H1 (cell line): ENCODE data around the gene ICAM5. TPM values are rescaled to one million over a fixed set of nuclear protein-coding genes. Genes with fewer than 3 reads are reported as not detected.

ENCODE experiments used
- CTCF ChIA-PET: fragments of 300-600 bp; sonication (Branson Sonifier 250); formaldehyde crosslinking; loops from one replicate; lab custom pipeline; 2021; ENCODE audit not compliant: partially characterized antibody; lab: Charles Lee
- POLR2A ChIA-PET: fragments of 300-600 bp; sonication (Branson Sonifier 250); formaldehyde crosslinking; loops from one replicate; lab custom pipeline; 2021; ENCODE audit warnings: inconsistent platforms; ENCODE audit not compliant: partially characterized antibody; lab: Charles Lee
- DNase-seq, 2 experiments: peaks; one replicate each; pipeline versions ENCODE4 v3.0.0 to v3.0.0-alpha.2; 2010 to 2022; ENCODE audit warnings: low spot score in 2 of 2, low read depth in 1 of 2, mixed read lengths in 1 of 2
- FAIRE-seq: peaks from 2 replicates; lab custom pipeline; 2011; peaks lifted over from hg19 to GRCh38; lab: Jason Lieb, UNC
- H2AFZ ChIP-seq: 2 replicates; pipeline ENCODE4 v1.8.1; 2012; ENCODE audit warnings: low read length, inconsistent platforms
- H2AK5ac ChIP-seq: 2 replicates; pipeline ENCODE4 v1.6.1; 2013; ENCODE audit warnings: low read depth, low read length
- H2BK120ac ChIP-seq: replicated peaks from 2 replicates; pipeline ENCODE3; 2013; ENCODE audit warnings: low read depth, low read length, inconsistent platforms
- H2BK12ac ChIP-seq: 2 replicates; pipeline ENCODE4 v1.6.1; 2013; ENCODE audit warnings: low read depth, low read length
- H2BK15ac ChIP-seq: 2 replicates; pipeline ENCODE4 v1.6.1; 2013; ENCODE audit warnings: low read length
- H2BK20ac ChIP-seq: 2 replicates; pipeline ENCODE4 v1.6.1; 2013; ENCODE audit warnings: low read length
- H2BK5ac ChIP-seq: 2 replicates; pipeline ENCODE4 v1.6.1; 2013; ENCODE audit warnings: low read depth, low read length
- H3K14ac ChIP-seq: 2 replicates; pipeline ENCODE4 v1.6.1; 2013; ENCODE audit warnings: inconsistent platforms; ENCODE audit not compliant: insufficient read length
- H3K18ac ChIP-seq: 2 replicates; pipeline ENCODE4 v1.6.1; 2013; ENCODE audit warnings: low read length; ENCODE audit errors: extremely low read depth
- H3K23ac ChIP-seq: 2 replicates; pipeline ENCODE4 v1.6.1; 2013; ENCODE audit warnings: inconsistent platforms; ENCODE audit not compliant: insufficient read length
- H3K23me2 ChIP-seq: 2 replicates; pipeline ENCODE4 v1.6.1; 2013; ENCODE audit warnings: low read depth, low read length
- H3K27ac ChIP-seq: 2 replicates; pipeline ENCODE4 v1.6.1; 2011; ENCODE audit warnings: low read depth, low read length, inconsistent platforms
- H3K27me3 ChIP-seq, 4 experiments: replicated peaks in 1 of 4; 1 replicate in 1 of 4; 2 replicates in 3 of 4; pipeline versions ENCODE4 v1.6.1 to v1.8.1; 2011 to 2013; ENCODE audit warnings: low read length in 3 of 4, mild to moderate bottlenecking in 3 of 4, inconsistent platforms in 2 of 4, mixed read lengths in 2 of 4, moderate library complexity in 1 of 4; ENCODE audit not compliant: control insufficient read depth in 3 of 4, insufficient read depth in 3 of 4; ENCODE audit errors: extremely low read depth in 1 of 4
- H3K36me3 ChIP-seq, 4 experiments: 2 replicates each; pipeline versions ENCODE4 v1.6.1 to v1.8.1; 2011 to 2013; ENCODE audit warnings: mild to moderate bottlenecking in 4 of 4, low read length in 3 of 4, moderate library complexity in 2 of 4, control low read depth in 1 of 4, inconsistent platforms in 1 of 4; ENCODE audit not compliant: insufficient read depth in 4 of 4, control insufficient read depth in 2 of 4
- H3K4ac ChIP-seq: replicated peaks from 2 replicates; pipeline ENCODE3; 2013; ENCODE audit warnings: low read length, low read depth, mixed read lengths, inconsistent platforms; ENCODE audit not compliant: insufficient read length
- H3K4me1 ChIP-seq, 4 experiments: replicated peaks in 1 of 4; 1 replicate in 1 of 4; 2 replicates in 3 of 4; pipeline versions ENCODE4 v1.6.1 to v1.8.1; 2011 to 2013; ENCODE audit warnings: low read length in 3 of 4, inconsistent platforms in 2 of 4, mixed read lengths in 1 of 4; ENCODE audit not compliant: insufficient read depth in 4 of 4, control insufficient read depth in 3 of 4
- H3K4me2 ChIP-seq, 2 experiments: 2 replicates each; pipeline versions ENCODE4 v1.6.1 to v1.8.1; 2011 to 2013; ENCODE audit warnings: low read depth in 2 of 2, low read length in 2 of 2, control low read depth in 1 of 2, inconsistent platforms in 1 of 2, mild to moderate bottlenecking in 1 of 2; ENCODE audit not compliant: insufficient read depth in 1 of 2
- H3K4me3 ChIP-seq, 4 experiments: fragments of 200-600, 300-600 bp in 1 of 4; sonication (generic), shearing (Covaris generic), sonication (Bioruptor Twin) in 1 of 4; 2 replicates each; pipeline versions ENCODE4 v1.5.1 to v1.8.1; 2011 to 2016; ENCODE audit warnings: low read length in 4 of 4, low read depth in 3 of 4, control low read depth in 2 of 4, inconsistent platforms in 2 of 4, mild to moderate bottlenecking in 2 of 4, mixed read lengths in 1 of 4, moderate library complexity in 1 of 4; ENCODE audit not compliant: insufficient read depth in 2 of 4; ENCODE audit errors: extremely low read depth in 1 of 4
- H3K56ac ChIP-seq: replicated peaks from 2 replicates; pipeline ENCODE3; 2013; ENCODE audit warnings: low read depth, mild to moderate bottlenecking, mixed read lengths, low read length, inconsistent platforms; ENCODE audit not compliant: insufficient read length
- H3K79me1 ChIP-seq: 2 replicates; pipeline ENCODE4 v1.6.1; 2013; ENCODE audit warnings: low read depth, low read length, control low read depth
- H3K79me2 ChIP-seq, 2 experiments: 2 replicates each; pipeline versions ENCODE4 v1.6.1 to v1.8.1; 2012 to 2013; ENCODE audit warnings: low read length in 2 of 2, mild to moderate bottlenecking in 2 of 2, inconsistent platforms in 1 of 2; ENCODE audit not compliant: insufficient read depth in 2 of 2, control insufficient read depth in 1 of 2
- H3K9ac ChIP-seq, 4 experiments: replicated peaks in 1 of 4; 1 replicate in 1 of 4; 2 replicates in 3 of 4; pipeline versions ENCODE4 v1.6.1 to v1.8.1; 2011 to 2013; ENCODE audit warnings: low read depth in 3 of 4, low read length in 3 of 4, control low read depth in 2 of 4, mild to moderate bottlenecking in 2 of 4, moderate library complexity in 2 of 4, inconsistent platforms in 1 of 4; ENCODE audit errors: extremely low read depth in 1 of 4
- H3K9me3 ChIP-seq, 2 experiments: 2 replicates each; pipeline versions ENCODE4 v1.6.1 to v1.8.1; 2012 to 2013; ENCODE audit warnings: mild to moderate bottlenecking in 2 of 2, moderate library complexity in 2 of 2, control low read depth in 1 of 2, inconsistent platforms in 1 of 2, low read depth in 1 of 2, low read length in 1 of 2, mixed read lengths in 1 of 2; ENCODE audit not compliant: insufficient read depth in 2 of 2
- H4K20me1 ChIP-seq, 2 experiments: replicated peaks in 1 of 2; 2 replicates each; pipeline versions ENCODE3 to v1.8.1; 2011 to 2013; ENCODE audit warnings: inconsistent platforms in 2 of 2, low read length in 2 of 2, mild to moderate bottlenecking in 1 of 2; ENCODE audit not compliant: insufficient read depth in 2 of 2, control insufficient read depth in 1 of 2
- H4K5ac ChIP-seq: 2 replicates; pipeline ENCODE4 v1.6.1; 2013; ENCODE audit warnings: low read length, low read depth, mixed read lengths, inconsistent platforms; ENCODE audit not compliant: insufficient read length
- H4K8ac ChIP-seq: 2 replicates; pipeline ENCODE4 v1.8.0; 2013; ENCODE audit warnings: mild to moderate bottlenecking, moderate library complexity, low read length, inconsistent platforms; ENCODE audit not compliant: insufficient read depth; ENCODE audit errors: extremely low read depth
- H4K91ac ChIP-seq: replicated peaks from 2 replicates; pipeline ENCODE3; 2013; ENCODE audit warnings: low read length, mixed read lengths, inconsistent platforms; ENCODE audit not compliant: insufficient read length
- CTCF ChIP-seq, 3 experiments: IDR thresholded peaks; 1 replicate in 2 of 3; 2 replicates in 1 of 3; pipeline versions ENCODE4 v1.5.1 to v1.6.1; 2011; ENCODE audit warnings: low read length in 3 of 3, mild to moderate bottlenecking in 3 of 3, inconsistent platforms in 2 of 3, low read depth in 1 of 3, moderate library complexity in 1 of 3; ENCODE audit not compliant: insufficient read depth in 1 of 3; ENCODE audit errors: control extremely low read depth in 1 of 3
- EZH2 ChIP-seq: fragments of 200-600 bp; sonication (generic); IDR thresholded peaks from 2 replicates; pipeline ENCODE4 v1.7.1; 2012; ENCODE audit warnings: low read depth, mild to moderate bottlenecking, moderate library complexity, low read length, inconsistent platforms; ENCODE audit not compliant: severe bottlenecking
- RAD21 ChIP-seq, 2 experiments: IDR thresholded peaks in 1 of 2; conservative IDR thresholded peaks in 1 of 2; 2 replicates each; pipeline ENCODE4 v1.6.1; 2011; ENCODE audit warnings: low read depth in 2 of 2, low read length in 2 of 2, improper control_type of control experiment in 1 of 2, inconsistent platforms in 1 of 2, mild to moderate bottlenecking in 1 of 2, moderate library complexity in 1 of 2
- TAF1 ChIP-seq: IDR thresholded peaks from 2 replicates; pipeline ENCODE4 v1.6.1; 2011; ENCODE audit warnings: mild to moderate bottlenecking, low read depth, low read length
- TBP ChIP-seq: IDR thresholded peaks from 2 replicates; pipeline ENCODE4 v1.6.1; 2011; ENCODE audit warnings: low read depth, low read length, improper control_type of control experiment
- WGBS, 2 experiments: shearing (Covaris generic) in 1 of 2; methylation state at CpG; one replicate each; pipeline versions ENCODE4 v1.1.6 to v1.1.7; 2013 to 2015; ENCODE audit warnings: low lambda C conversion rate in 2 of 2, mixed read lengths in 2 of 2, inconsistent platforms in 1 of 2, low coverage in 1 of 2, missing lambda C conversion rate in 1 of 2; ENCODE audit not compliant: insufficient replicate concordance in 2 of 2, insufficient coverage in 1 of 2, insufficient read length in 1 of 2; ENCODE audit errors: extremely low coverage in 1 of 2, missing lambda C conversion rate in 1 of 2; 5-methylcytosine and 5-hydroxymethylcytosine counted together
- polyA plus RNA-seq, 7 experiments: library from polyadenylated mRNA; depleted of rRNA in 3 of 7; stranded (reverse) in 5 of 7; unstranded in 2 of 7; fragments of >200 nt in 5 of 7; fragments of 200-250 nt in 2 of 7; gene quantifications; 1 replicate in 5 of 7; 2 replicates in 1 of 7; 4 replicates in 1 of 7; pipeline versions ENCODE4 v1.2.1 to v1.2.3, GENCODE V29; 2011 to 2013; ENCODE audit warnings: missing spikeins in 2 of 7, mixed read lengths in 2 of 7
- total RNA-seq: library from RNA; stranded (reverse); fragmentation: NEBNext Ultra II Directional; extraction: Animal tissue kit (Norgen Biotek cat#: 25700); gene quantifications from 2 replicates; pipeline ENCODE4 v1.2.1, GENCODE V29; 2021

ICAM5 gene
- total and polyA plus RNA-seq, 2 of the 8 experiments (the other 6 are each of a cell fraction or from before 2014, with no cell fraction given) = 3.9 to 4.8 TPM

DNA sequence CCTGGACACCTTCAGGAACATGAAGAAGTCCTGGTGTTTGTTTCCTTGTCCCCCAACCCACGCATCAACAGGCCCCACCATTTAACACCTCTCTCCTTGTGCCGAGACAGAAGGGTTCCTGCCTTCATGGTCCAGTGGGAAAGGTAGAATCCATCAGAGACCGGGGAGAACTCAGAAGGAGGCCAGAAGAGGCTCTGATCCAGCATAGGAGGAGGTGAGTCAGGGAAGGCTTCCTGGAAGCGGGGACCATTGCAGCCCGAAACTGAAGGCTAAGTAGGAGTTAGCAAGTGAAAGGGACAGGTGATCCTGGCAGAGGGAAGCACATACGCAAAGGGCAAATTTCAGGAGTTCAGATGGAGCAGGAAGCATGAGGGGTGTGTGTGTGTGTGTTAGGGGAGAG, 49.2 kb downstream of the ICAM5 start:
- no peak overlapping the region for H3K14ac ChIP-seq
- TF ChIP-seq CTCF (IDR thresholded peaks at IDR 0.05; ENCODE audit: control extremely low read depth in 1 of 3, insufficient read depth in 1 of 3, low read depth in 1 of 3, low read length in 3 of 3) = no peak
- TF ChIP-seq TBP = no peak
- TF ChIP-seq EZH2 = no peak
- no peak for TF ChIP-seq TAF1
- no peak for TF ChIP-seq RAD21 (IDR thresholded peaks at IDR 0.05 in 1 of 2, conservative IDR thresholded peaks at IDR 0.05 in 1 of 2; ENCODE audit: low read depth in 2 of 2, low read length in 2 of 2)

More for the DNA sequence above, 49.2 kb downstream of the ICAM5 start:
- Histone ChIP-seq H2BK20ac (peak overlapping the region; percentile 49; the same call in 1 of the 2 replicates), H2AK5ac (peak overlapping the region; percentile 60; the same call in 1 of the 2 replicates), H3K18ac (peak overlapping the region; percentile 75; the same call in 1 of the 2 replicates), H3K4me1 (peaks cover 0 to 16% (median 9%) of the 10 kb centered on the region in 4 experiments; a peak in 6 of 7 replicates), H2BK12ac (peak overlapping the region; percentile 92; the same call in 1 of the 2 replicates), H3K79me1 (no peaks in the 10 kb centered on the region; the same call in 1 of the 2 replicates), H2AFZ (peak overlapping the region; percentile 69), H3K4ac (peak overlapping the region; percentile 22), H3K23ac (no peak overlapping the region), H3K4me2 (peak overlapping the region in 1 of 2 experiments; percentile 15; a peak in 1 of 4 replicates), H3K27ac (no peak overlapping the region), H2BK15ac (0 out of 2 replicates have a peak overlapping the region, but pooled peaks have one; percentile 7), H2BK120ac (no peak overlapping the region), H3K36me3 (no peaks in the 10 kb centered on the region; a peak in 1 of 8 replicates), H3K23me2 (peaks cover 10% of the 10 kb centered on the region), H3K9ac (no peak overlapping the region), H3K9me3 (no peaks in the 10 kb centered on the region), H3K4me3 (no peak overlapping the region), H4K91ac (peak overlapping the region; percentile 60), H3K27me3 (peaks cover 0 to 3% (median 0%) of the 10 kb centered on the region in 4 experiments; a peak in 2 of 7 replicates), H4K8ac (no peak overlapping the region), H3K56ac (no peak overlapping the region), H4K20me1 (peaks cover 0 to 4% of the 10 kb centered on the region in 2 experiments), H3K79me2 (no peaks in the 10 kb centered on the region), H4K5ac (no peak overlapping the region), H2BK5ac (peak overlapping the region; percentile 74; the same call in 1 of the 2 replicates)
- DNase-seq = no peak
- WGBS, 2 experiments = 86% methylated on average over 6 of the region's 6 CpGs; no CpG with 5 or more reads in 1 of the 2 experiments
- no peak for FAIRE-seq
- ChIA-PET CTCF (interaction anchor here (1.3 kb wide), 1 partner anchor 12 kb away, joined by 4 read pairs; no protein-coding TSS in a partner anchor), POLR2A (interaction anchor here (1.3 to 1.4 kb wide), 2 partner anchors 9 to 16 kb away, joined by 3 to 6 read pairs; no protein-coding TSS in a partner anchor)
